Keratinocyte (primary cell): ENCODE measurements around the gene NT5M. TPM values are rescaled to one million over a fixed set of nuclear protein-coding genes. Genes with fewer than 3 reads are reported as not detected.

Source experiments
- DNase-seq: peaks from one replicate; pipeline ENCODE4 v3.0.0-alpha.2; 2011; ENCODE audit warnings: low read depth, missing footprints, low spot score
- FAIRE-seq: peaks from 2 replicates; lab custom pipeline; 2011; peaks lifted over from hg19 to GRCh38; lab: Jason Lieb, UNC
- H2AFZ ChIP-seq: 2 replicates; pipeline ENCODE4 v1.6.0; 2012; ENCODE audit warnings: low read length, control low read depth, inconsistent platforms; ENCODE audit not compliant: control insufficient read depth
- H3K27ac ChIP-seq: 2 replicates; pipeline ENCODE4 v1.5.1; 2011; ENCODE audit warnings: low read length; ENCODE audit not compliant: control insufficient read depth, insufficient read depth
- H3K27me3 ChIP-seq: 3 replicates; pipeline ENCODE4 v1.6.0; 2011; ENCODE audit warnings: low read length; ENCODE audit not compliant: control insufficient read depth, insufficient read depth; ENCODE audit errors: extremely low read depth
- H3K36me3 ChIP-seq, 2 experiments: 2 replicates in 1 of 2; 3 replicates in 1 of 2; pipeline ENCODE4 v1.5.1; 2011; ENCODE audit warnings: low read length in 2 of 2, mild to moderate bottlenecking in 1 of 2; ENCODE audit not compliant: control insufficient read depth in 2 of 2, insufficient read depth in 2 of 2; ENCODE audit errors: extremely low read depth in 1 of 2
- H3K4me1 ChIP-seq: 3 replicates; pipeline ENCODE4 v1.5.1; 2011; ENCODE audit warnings: low read length; ENCODE audit not compliant: control insufficient read depth, insufficient read depth; ENCODE audit errors: extremely low read depth
- H3K4me2 ChIP-seq: 3 replicates; pipeline ENCODE4 v1.6.0; 2011; ENCODE audit warnings: low read depth, low read length; ENCODE audit not compliant: control insufficient read depth, insufficient read depth; ENCODE audit errors: extremely low read depth
- H3K4me3 ChIP-seq, 3 experiments: fragments of 200-600 bp in 1 of 3; sonication (generic) in 1 of 3; 2 replicates in 2 of 3; 3 replicates in 1 of 3; pipeline ENCODE4 v1.5.1; 2011 to 2016; ENCODE audit warnings: low read length in 3 of 3, mild to moderate bottlenecking in 3 of 3, control low read depth in 2 of 3, inconsistent platforms in 1 of 3, low read depth in 1 of 3, mixed read lengths in 1 of 3, mixed run types in 1 of 3, moderate library complexity in 1 of 3; ENCODE audit not compliant: control insufficient read depth in 2 of 3, insufficient read depth in 2 of 3; ENCODE audit errors: extremely low read depth in 1 of 3
- H3K79me2 ChIP-seq: 2 replicates; pipeline ENCODE4 v1.6.0; 2012; ENCODE audit warnings: low read length; ENCODE audit not compliant: control insufficient read depth, insufficient read depth
- H3K9ac ChIP-seq: 3 replicates; pipeline ENCODE4 v1.6.0; 2011; ENCODE audit warnings: low read length; ENCODE audit not compliant: control insufficient read depth, insufficient read depth; ENCODE audit errors: extremely low read depth
- H3K9me1 ChIP-seq: 3 replicates; pipeline ENCODE4 v1.6.0; 2011; ENCODE audit warnings: low read length; ENCODE audit not compliant: control insufficient read depth, insufficient read depth; ENCODE audit errors: extremely low read depth
- H3K9me3 ChIP-seq: 2 replicates; pipeline ENCODE4 v1.5.1; 2012; ENCODE audit warnings: low read depth, low read length; ENCODE audit not compliant: control insufficient read depth
- H4K20me1 ChIP-seq: 3 replicates; pipeline ENCODE4 v1.6.0; 2011; ENCODE audit warnings: low read length; ENCODE audit not compliant: control insufficient read depth, insufficient read depth; ENCODE audit errors: extremely low read depth
- CTCF ChIP-seq, 3 experiments: IDR thresholded peaks in 1 of 3; conservative IDR thresholded peaks in 1 of 3; optimal IDR thresholded peaks in 1 of 3; 2 replicates in 2 of 3; 3 replicates in 1 of 3; pipeline versions ENCODE3 to v1.5.1; 2011; ENCODE audit warnings: low read length in 3 of 3, mild to moderate bottlenecking in 3 of 3, moderate library complexity in 2 of 3, control low read depth in 1 of 3, inconsistent platforms in 1 of 3; ENCODE audit not compliant: insufficient read depth in 2 of 3; ENCODE audit errors: extremely low read depth in 1 of 3
- EZH2 ChIP-seq: IDR thresholded peaks from one replicate; pipeline ENCODE4 v1.6.1; 2012; ENCODE audit warnings: inconsistent platforms, mild to moderate bottlenecking, low read length, moderate library complexity
- dilution Hi-C: fragments of 300-500 bp; cut with MboI; formaldehyde crosslinking; loops from one replicate; pipeline ENCODE4 v1.7.0; 2020; ENCODE audit warnings: low sequenced_read_pairs; ENCODE audit not compliant: extremely low pct_ligation_motif_present
- polyA plus RNA-seq, 5 experiments: library from polyadenylated mRNA; depleted of rRNA in 3 of 5; stranded (reverse) in 3 of 5; stranded (forward) in 1 of 5; unstranded in 1 of 5; fragments of >200 nt; gene quantifications; 1 replicate in 1 of 5; 2 replicates in 3 of 5; 3 replicates in 1 of 5; pipeline versions ENCODE4 v1.2.1 to v1.2.3, GENCODE V29; 2011 to 2012; ENCODE audit warnings: missing spikeins in 2 of 5, low read depth in 1 of 5, low replicate concordance in 1 of 5

Gene NT5M
- polyA plus RNA-seq, 1 donor (not counting 4 experiments of a cell fraction or from before 2014, with no cell fraction given), result 0.16 TPM

- no peaks in the 10 kb centered on the region for H4K20me1 ChIP-seq
- H3K4me1 ChIP-seq, result no peaks in the 10 kb centered on the region
- H3K9me1 ChIP-seq, result no peaks in the 10 kb centered on the region
- TF ChIP-seq EZH2 (no peak), CTCF (optimal IDR thresholded peaks at IDR 0.05 in 1 of 3, IDR thresholded peaks at IDR 0.05 in 1 of 3, conservative IDR thresholded peaks at IDR 0.05 in 1 of 3; ENCODE audit: extremely low read depth in 1 of 3, insufficient read depth in 2 of 3, low read length in 3 of 3) (no peak)
- H2AFZ ChIP-seq, result no peak overlapping the region
- no peaks in the 10 kb centered on the region for H3K36me3 ChIP-seq
- H3K27me3 ChIP-seq, result peaks cover 3% of the 10 kb centered on the region
- DNase-seq (no peak), FAIRE-seq (no peak)
- dilution Hi-C loops, result no loop called here
- H3K4me2 ChIP-seq, result no peak overlapping the region
- H3K27ac ChIP-seq, result no peak overlapping the region
- no peaks in the 10 kb centered on the region for H3K79me2 ChIP-seq
- H3K9ac ChIP-seq, result no peak overlapping the region
- no peaks in the 10 kb centered on the region for H3K9me3 ChIP-seq
- H3K4me3 ChIP-seq, result no peak overlapping the region
These were observed 22.1 kb downstream of the NT5M start for GRCh38 chr17:17325228-17325627.

- DNase-seq (no peak), FAIRE-seq (no peak)
- H3K4me3 ChIP-seq, result no peak overlapping the region
- no peak overlapping the region for H3K27ac ChIP-seq
- no peak overlapping the region for H3K9ac ChIP-seq
- H3K27me3 ChIP-seq, result peaks cover 2% of the 10 kb centered on the region
- H2AFZ ChIP-seq, result no peak overlapping the region
- dilution Hi-C loops, result no loop called here
- H3K36me3 ChIP-seq, result no peaks in the 10 kb centered on the region
- no peaks in the 10 kb centered on the region for H3K9me1 ChIP-seq
- no peak for TF ChIP-seq EZH2
- TF ChIP-seq CTCF (optimal IDR thresholded peaks at IDR 0.05 in 1 of 3, IDR thresholded peaks at IDR 0.05 in 1 of 3, conservative IDR thresholded peaks at IDR 0.05 in 1 of 3; ENCODE audit: extremely low read depth in 1 of 3, insufficient read depth in 2 of 3, low read length in 3 of 3), result no peak
- H3K79me2 ChIP-seq, result no peaks in the 10 kb centered on the region
- H4K20me1 ChIP-seq, result no peaks in the 10 kb centered on the region
- H3K4me1 ChIP-seq, result no peaks in the 10 kb centered on the region
- no peaks in the 10 kb centered on the region for H3K9me3 ChIP-seq
- H3K4me2 ChIP-seq, result no peak overlapping the region
These were observed 22.6 kb downstream of the NT5M start for GRCh38 chr17:17325816-17326215.
